IMR-90 (cell line): ENCODE data around the gene OR2A42. TPM values are rescaled to one million over a fixed set of nuclear protein-coding genes. Genes with fewer than 3 reads are reported as not detected.
"Not testable (repeated sequence)": the region's sequence is repeated elsewhere in the genome, so short reads cannot be mapped to it uniquely, and the experiment has no call there.

Experiments
- ATAC-seq: fragments of 200-7000 bp; cut with Tn5 transposase; 2 replicates; pipeline ENCODE4 v1.9.1; 2020; ENCODE audit warnings: low read depth, mild to moderate bottlenecking, moderate library complexity
- BruUV-seq: library from RNA; stranded (reverse); fragments of 400-500 nt; replicated peaks from 2 replicates; lab custom pipeline; 2021; lab: Mats Ljungman, UMichigan
- CTCF ChIA-PET: fragments of 300-600 bp; formaldehyde crosslinking; extraction: SDS; loops from one replicate; lab custom pipeline; 2021; ENCODE audit warnings: antibody characterized with exemption; lab: Yijun Ruan, JAX
- POLR2A ChIA-PET: fragments of 300-600 bp; sonication (Branson Sonifier 250); formaldehyde crosslinking; loops from one replicate; lab custom pipeline; 2022; ENCODE audit warnings: antibody characterized with exemption; ENCODE audit not compliant: unreplicated experiment; lab: Charles Lee
- DNase-seq: peaks from one replicate; pipeline ENCODE4 v3.0.0; 2013
- H2AFZ ChIP-seq: replicated peaks from 2 replicates; pipeline ENCODE3; 2013; ENCODE audit warnings: low read length, mild to moderate bottlenecking; ENCODE audit not compliant: poor library complexity
- H2AK5ac ChIP-seq: 2 replicates; pipeline ENCODE4 v1.6.1; 2013; ENCODE audit warnings: low read depth, low read length, inconsistent platforms
- H2AK9ac ChIP-seq: replicated peaks from 2 replicates; pipeline ENCODE3; 2013; ENCODE audit warnings: mild to moderate bottlenecking, low read depth, low read length, moderate library complexity; ENCODE audit not compliant: poor library complexity
- H2BK120ac ChIP-seq: 2 replicates; pipeline ENCODE4 v1.6.1; 2013; ENCODE audit warnings: low read depth, low read length, inconsistent platforms
- H2BK15ac ChIP-seq: 3 replicates; pipeline ENCODE4 v1.6.1; 2013; ENCODE audit warnings: low read depth, low read length, inconsistent platforms
- H2BK20ac ChIP-seq: 2 replicates; pipeline ENCODE4 v1.6.1; 2013; ENCODE audit warnings: low read depth, mild to moderate bottlenecking, inconsistent platforms, low read length, moderate library complexity
- H2BK5ac ChIP-seq: 2 replicates; pipeline ENCODE4 v1.6.1; 2013; ENCODE audit warnings: mild to moderate bottlenecking, low read depth, low read length, inconsistent platforms; ENCODE audit not compliant: poor library complexity, severe bottlenecking
- H3K14ac ChIP-seq: replicated peaks from 2 replicates; pipeline ENCODE4 v1.6.1; 2013; ENCODE audit warnings: low read depth, low read length, inconsistent platforms
- H3K18ac ChIP-seq: 2 replicates; pipeline ENCODE4 v1.6.1; 2013; ENCODE audit warnings: low read depth, low read length, control low read depth
- H3K23ac ChIP-seq: 2 replicates; pipeline ENCODE4 v1.6.1; 2013; ENCODE audit warnings: low read depth, low read length, inconsistent platforms
- H3K27ac ChIP-seq: 2 replicates; pipeline ENCODE4 v1.5.1; 2013; ENCODE audit warnings: mild to moderate bottlenecking, control low read depth, low read length; ENCODE audit not compliant: insufficient read depth
- H3K27me3 ChIP-seq: 2 replicates; pipeline ENCODE4 v1.6.1; 2013; ENCODE audit warnings: low read length; ENCODE audit not compliant: control insufficient read depth, insufficient read depth
- H3K36me3 ChIP-seq: 2 replicates; pipeline ENCODE4 v1.6.1; 2013; ENCODE audit warnings: low read length, mixed read lengths; ENCODE audit not compliant: control insufficient read depth, insufficient read depth
- H3K4ac ChIP-seq: 2 replicates; pipeline ENCODE4 v1.6.1; 2013; ENCODE audit warnings: low read depth, low read length, inconsistent platforms
- H3K4me1 ChIP-seq: 2 replicates; pipeline ENCODE4 v1.6.1; 2013; ENCODE audit warnings: low read length, mixed read lengths; ENCODE audit not compliant: control insufficient read depth, insufficient read depth
- H3K4me2 ChIP-seq: 2 replicates; pipeline ENCODE4 v1.6.1; 2013; ENCODE audit warnings: low read depth, mild to moderate bottlenecking, control low read depth, low read length, moderate library complexity
- H3K4me3 ChIP-seq: 2 replicates; pipeline ENCODE4 v1.5.1; 2013; ENCODE audit warnings: low read depth, mild to moderate bottlenecking, control low read depth, low read length, moderate library complexity; ENCODE audit not compliant: insufficient read depth
- H3K56ac ChIP-seq: 2 replicates; pipeline ENCODE4 v1.6.1; 2013; ENCODE audit warnings: low read length, inconsistent platforms; ENCODE audit not compliant: insufficient read depth; ENCODE audit errors: extremely low read depth
- H3K79me1 ChIP-seq, 2 experiments: 2 replicates each; pipeline ENCODE4 v1.6.1; 2013; ENCODE audit warnings: low read length in 2 of 2, inconsistent platforms in 1 of 2, low read depth in 1 of 2
- H3K9ac ChIP-seq: 2 replicates; pipeline ENCODE4 v1.6.1; 2013; ENCODE audit warnings: low read depth, low read length, control low read depth
- H3K9me1 ChIP-seq: 2 replicates; pipeline ENCODE4 v1.6.1; 2013; ENCODE audit warnings: low read length, inconsistent platforms; ENCODE audit not compliant: insufficient read depth
- H3K9me3 ChIP-seq: 2 replicates; pipeline ENCODE4 v1.6.1; 2013; ENCODE audit warnings: low read length; ENCODE audit not compliant: control insufficient read depth, insufficient read depth
- H4K20me1 ChIP-seq: 2 replicates; pipeline ENCODE4 v1.6.1; 2013; ENCODE audit warnings: low read length, inconsistent platforms; ENCODE audit not compliant: insufficient read depth
- H4K5ac ChIP-seq: 2 replicates; pipeline ENCODE4 v1.6.1; 2013; ENCODE audit warnings: mild to moderate bottlenecking, low read depth, low read length, control low read depth
- H4K8ac ChIP-seq, 2 experiments: 2 replicates each; pipeline ENCODE4 v1.6.1; 2013; ENCODE audit warnings: low read depth in 2 of 2, low read length in 2 of 2, control low read depth in 1 of 2, inconsistent platforms in 1 of 2
- H4K91ac ChIP-seq: 2 replicates; pipeline ENCODE4 v1.6.1; 2013; ENCODE audit warnings: low read depth, low read length, inconsistent platforms; ENCODE audit not compliant: insufficient read depth
- WGBS, 2 experiments: methylation state at CpG; one replicate each; pipeline versions ENCODE4 v1.1.5 to v1.1.7; 2013; ENCODE audit warnings: missing lambda C conversion rate in 2 of 2; ENCODE audit not compliant: insufficient read length in 1 of 2; ENCODE audit errors: extremely low coverage in 2 of 2; 5-methylcytosine and 5-hydroxymethylcytosine counted together
- dilution Hi-C: fragments of 300-500 bp; cut with HindIII; formaldehyde crosslinking; loops from one replicate; pipeline ENCODE4 v1.14.3; 2018; ENCODE audit warnings: low sequenced_read_pairs; ENCODE audit not compliant: unreplicated experiment
- in situ Hi-C: fragments of 300-500 bp; cut with MboI; formaldehyde crosslinking; loops from 3 replicates; pipeline ENCODE4 v1.14.3; 2019; ENCODE audit warnings: low sequenced_read_pairs, inconsistent platforms, mixed read lengths
- intact Hi-C: fragments of 100-400 bp; cut with micrococcal nuclease; formaldehyde crosslinking; loops from 2 replicates; pipeline ENCODE4 v1.10.0; 2022
- polyA plus RNA-seq, 3 experiments: library from polyadenylated mRNA; depleted of rRNA; stranded (reverse); fragments of >200 nt; gene quantifications; 2 replicates each; pipeline ENCODE4 v1.2.3, GENCODE V29; 2012; ENCODE audit warnings: low replicate concordance in 1 of 3
- total RNA-seq: library from RNA; depleted of rRNA; stranded (reverse); fragments of >200 nt; gene quantifications from 2 replicates; pipeline ENCODE4 v1.2.3, GENCODE V29; 2012

The OR2A42 gene
- total and polyA plus RNA-seq, 2 of the 4 experiments (the other 2 are of a cell fraction): not detected

DNA sequence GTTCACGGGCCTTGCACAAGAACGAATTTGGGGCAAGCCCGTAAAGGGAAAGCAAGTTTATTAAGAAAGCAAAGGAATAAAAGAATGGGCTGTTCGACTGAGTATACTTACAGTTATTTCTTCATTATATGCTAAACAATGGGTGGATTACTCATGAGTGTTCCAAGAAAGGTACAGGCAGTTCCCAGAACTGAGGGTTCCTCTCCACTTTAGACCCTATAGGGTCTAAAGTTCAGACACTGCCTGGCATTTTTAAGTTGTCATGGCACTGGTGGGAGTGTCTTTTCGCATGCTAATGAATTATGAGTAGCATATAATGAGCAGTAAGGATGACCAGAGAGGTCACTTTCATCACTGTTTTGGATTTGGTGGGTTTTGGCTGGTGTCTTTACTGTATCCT is 34.1 kb downstream of the OR2A42 start:
- CTCF ChIA-PET, POLR2A ChIA-PET, H4K5ac ChIP-seq, H3K18ac ChIP-seq, H3K27me3 ChIP-seq, BruUV-seq, H3K14ac ChIP-seq, H3K9me3 ChIP-seq, H2AK5ac ChIP-seq, ATAC-seq, H4K8ac ChIP-seq, H3K23ac ChIP-seq, H3K36me3 ChIP-seq, H4K20me1 ChIP-seq, H3K79me1 ChIP-seq, H3K9ac ChIP-seq, H2BK20ac ChIP-seq, intact Hi-C loops, H2BK5ac ChIP-seq, H3K4me2 ChIP-seq, H2AFZ ChIP-seq, H3K4ac ChIP-seq, H3K4me3 ChIP-seq, H3K4me1 ChIP-seq, H2BK120ac ChIP-seq, dilution Hi-C loops, H2BK15ac ChIP-seq, H3K27ac ChIP-seq, H4K91ac ChIP-seq, H3K9me1 ChIP-seq, H2AK9ac ChIP-seq, DNase-seq, in situ Hi-C loops, H3K56ac ChIP-seq: not testable (repeated sequence)
- no CpG with 5 or more reads among the region's 5 CpGs for WGBS, 2 experiments

DNA sequence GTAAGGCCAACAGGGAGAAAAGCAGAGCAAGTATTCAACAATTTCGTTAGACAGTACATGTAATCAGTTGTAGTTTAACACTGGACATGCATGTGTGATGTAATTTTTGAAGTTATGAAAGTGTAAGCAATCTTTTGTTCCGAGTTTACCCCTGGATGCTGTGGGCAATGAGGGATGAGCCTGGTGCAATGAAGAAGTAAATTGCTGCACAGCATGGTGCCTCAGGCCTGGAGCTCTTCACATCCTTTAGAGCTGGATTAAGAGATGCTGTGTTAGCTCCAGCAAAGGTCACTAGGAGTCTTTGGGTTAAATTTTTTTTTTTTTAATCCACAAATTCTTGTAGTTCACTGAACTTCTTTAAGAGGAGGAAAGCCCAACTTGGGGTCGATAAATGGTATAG is 36.3 kb downstream of the OR2A42 start:
- H3K36me3 ChIP-seq, H2AK9ac ChIP-seq, H4K91ac ChIP-seq, H3K14ac ChIP-seq, H3K9ac ChIP-seq, CTCF ChIA-PET, DNase-seq, intact Hi-C loops, H2AFZ ChIP-seq, H3K79me1 ChIP-seq, ATAC-seq, H3K4me3 ChIP-seq, H3K27me3 ChIP-seq, H2BK15ac ChIP-seq, BruUV-seq, H4K5ac ChIP-seq, dilution Hi-C loops, H3K23ac ChIP-seq, H3K27ac ChIP-seq, H2AK5ac ChIP-seq, H4K20me1 ChIP-seq, H3K9me3 ChIP-seq, H3K9me1 ChIP-seq, in situ Hi-C loops, H2BK5ac ChIP-seq, H2BK20ac ChIP-seq, H4K8ac ChIP-seq, H2BK120ac ChIP-seq, POLR2A ChIA-PET, H3K18ac ChIP-seq, H3K56ac ChIP-seq, H3K4me2 ChIP-seq, H3K4ac ChIP-seq, H3K4me1 ChIP-seq: not testable (repeated sequence)
- no CpG with 5 or more reads among the region's 3 CpGs for WGBS, 2 experiments
